Epithelial cell of prostate (primary cell): ENCODE measurements around the gene PPID.
"Not testable (repeated sequence)": the region's sequence is repeated elsewhere in the genome, so short reads cannot be mapped to it uniquely, and the experiment has no call there.

Experiments used
- DNase-seq: peaks from one replicate; pipeline ENCODE4 v3.0.0-alpha.2; 2011; ENCODE audit warnings: low read depth, low spot score
- H3K27ac ChIP-seq: fragments of 450-650 bp; 2 replicates; pipeline ENCODE4 v1.5.1; 2017; ENCODE audit warnings: mild to moderate bottlenecking

PPID gene

DNA sequence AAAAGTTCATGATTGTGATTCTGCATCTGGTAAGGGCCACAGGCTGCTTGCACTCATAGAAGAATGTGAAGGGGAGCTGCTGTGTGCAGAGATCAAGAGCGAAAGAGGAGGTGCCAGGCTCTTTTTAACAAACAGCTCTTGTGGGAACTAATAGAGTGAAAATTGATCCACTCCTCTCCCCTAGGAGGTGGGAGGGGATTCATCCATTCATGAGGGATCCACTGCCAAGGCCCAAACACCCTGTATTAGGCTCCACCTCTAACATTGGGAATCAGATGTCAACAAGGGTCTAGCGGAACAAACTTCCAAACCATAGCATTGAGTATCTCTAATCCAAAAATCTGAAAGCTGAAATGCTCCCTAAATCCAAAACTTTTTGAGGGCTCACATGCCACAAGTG lies 16.4 kb upstream of the PPID start:
- H3K27ac ChIP-seq = no peak overlapping the region
- no peak for DNase-seq

DNA sequence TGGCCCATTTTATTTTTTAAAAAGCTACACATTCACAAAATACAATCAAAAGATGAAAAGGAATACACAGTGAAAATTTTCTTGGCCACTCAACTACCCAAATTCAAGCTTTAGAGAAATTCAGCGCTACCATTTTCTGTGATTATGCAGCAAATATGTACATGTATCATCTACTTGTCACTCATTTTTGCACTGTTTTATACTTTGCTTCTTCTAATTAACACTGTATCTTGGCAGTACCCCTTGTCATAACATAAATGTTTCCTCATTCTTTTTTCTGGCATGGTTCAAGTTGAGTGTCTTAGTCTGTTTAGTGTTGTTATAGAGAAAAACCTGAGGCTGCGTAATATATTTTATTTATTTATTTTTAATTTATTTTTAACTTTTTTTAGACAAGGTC lies 15.7 kb upstream of the PPID start:
- DNase-seq = no peak

DNA sequence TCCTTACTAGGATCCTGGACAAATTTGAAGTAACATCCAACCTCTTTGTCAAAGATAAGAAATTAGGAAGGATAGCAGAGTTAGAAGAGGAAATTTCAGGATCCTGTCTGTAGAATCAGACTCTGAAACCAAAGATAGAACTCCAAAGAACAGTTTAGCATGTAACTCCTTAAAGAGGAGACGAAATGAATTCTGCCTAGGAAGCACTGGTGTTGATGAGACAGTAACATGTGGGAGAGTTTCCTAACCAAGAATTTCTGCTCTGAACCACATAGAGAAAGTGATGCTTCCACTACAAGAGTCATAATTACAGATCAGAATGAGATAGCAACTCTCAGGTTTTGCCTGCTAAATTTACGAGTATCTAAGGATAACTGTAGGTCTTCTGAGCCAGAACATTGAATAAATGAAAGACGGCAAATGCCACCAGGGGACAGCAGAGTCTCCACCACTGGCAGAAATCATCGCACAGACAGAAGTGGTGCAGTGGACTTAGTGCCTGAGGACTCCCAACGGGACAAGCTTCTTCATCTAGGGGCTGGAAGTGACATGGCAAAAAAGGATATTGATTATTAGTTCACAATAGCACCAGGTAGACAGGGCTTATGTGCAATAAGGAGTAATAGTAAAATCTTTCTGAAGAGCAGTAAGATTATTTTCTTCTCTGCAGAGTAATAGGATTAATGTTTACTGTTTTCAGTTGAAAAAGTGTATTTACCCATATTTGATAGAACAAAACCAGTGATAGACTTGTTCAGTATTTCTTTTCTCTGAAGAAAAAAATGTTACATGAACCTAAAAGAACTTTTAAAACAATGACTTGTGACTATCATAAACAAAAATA lies 6.7 kb upstream of the PPID start:
- DNase-seq = no peak
- no peak overlapping the region for H3K27ac ChIP-seq

More for the DNA sequence above, 15.7 kb upstream of the PPID start:
- H3K27ac ChIP-seq = no peak overlapping the region

DNA sequence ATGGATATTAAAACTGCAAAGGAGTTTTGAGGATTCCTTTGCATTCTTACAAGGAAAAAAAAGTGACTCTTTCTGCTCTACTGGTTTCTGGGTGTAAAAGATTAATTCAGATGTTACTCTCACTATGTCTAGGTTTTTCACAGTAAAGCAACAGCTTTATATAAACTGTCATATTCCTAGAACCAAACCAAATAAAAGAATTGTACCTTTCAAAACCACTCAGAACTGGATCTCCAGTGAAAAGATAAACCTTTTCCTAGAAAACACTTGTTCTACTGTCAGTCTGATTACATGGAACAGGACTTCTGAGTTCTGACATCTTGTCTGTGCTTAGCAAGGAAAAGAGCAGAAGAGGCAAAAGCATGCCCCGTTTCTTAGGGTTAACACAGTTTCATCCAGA lies 5.0 kb upstream of the PPID start:
- DNase-seq = no peak
- no peak overlapping the region for H3K27ac ChIP-seq

DNA sequence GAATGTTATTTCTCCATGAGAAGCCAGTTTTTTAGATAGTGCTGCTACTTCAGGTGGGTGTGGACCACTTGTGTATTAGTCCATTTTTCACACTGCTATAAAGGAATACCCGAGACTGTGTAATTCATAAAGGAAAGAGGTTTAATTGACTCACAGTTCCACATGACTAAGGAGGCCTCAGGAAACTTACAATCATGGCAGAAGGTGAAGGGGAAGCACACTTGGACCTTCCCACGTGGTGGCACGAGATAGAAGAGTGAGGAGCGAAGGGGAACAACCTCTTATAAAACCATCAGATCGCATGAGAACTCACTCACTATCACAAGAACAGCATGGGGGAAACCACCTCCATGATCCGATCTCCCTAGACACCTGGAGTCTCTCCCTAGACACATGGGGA lies 3.4 kb upstream of the PPID start:
- H3K27ac ChIP-seq = no peak overlapping the region
- DNase-seq = no peak

DNA sequence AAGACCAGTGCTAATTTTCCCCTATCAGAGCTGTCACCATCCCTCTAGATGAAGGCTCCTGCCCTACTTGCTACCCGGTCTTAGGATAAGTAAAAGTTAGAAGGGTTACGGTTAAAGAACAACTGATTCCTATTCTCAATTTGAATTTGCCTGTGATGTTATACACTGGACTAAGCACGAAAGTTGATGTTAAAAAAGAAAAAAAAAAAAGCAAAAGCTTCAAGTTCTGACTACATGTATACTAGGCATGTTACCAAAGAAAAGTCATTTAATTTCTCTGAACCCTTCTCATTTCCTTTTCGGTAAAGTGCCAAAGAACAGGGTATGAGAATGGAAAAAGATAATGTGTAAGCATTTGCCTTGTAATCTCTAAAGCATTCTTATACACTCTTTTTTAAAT lies 1.4 kb upstream of the PPID start:
- no peak for DNase-seq
- H3K27ac ChIP-seq = no peak overlapping the region

DNA sequence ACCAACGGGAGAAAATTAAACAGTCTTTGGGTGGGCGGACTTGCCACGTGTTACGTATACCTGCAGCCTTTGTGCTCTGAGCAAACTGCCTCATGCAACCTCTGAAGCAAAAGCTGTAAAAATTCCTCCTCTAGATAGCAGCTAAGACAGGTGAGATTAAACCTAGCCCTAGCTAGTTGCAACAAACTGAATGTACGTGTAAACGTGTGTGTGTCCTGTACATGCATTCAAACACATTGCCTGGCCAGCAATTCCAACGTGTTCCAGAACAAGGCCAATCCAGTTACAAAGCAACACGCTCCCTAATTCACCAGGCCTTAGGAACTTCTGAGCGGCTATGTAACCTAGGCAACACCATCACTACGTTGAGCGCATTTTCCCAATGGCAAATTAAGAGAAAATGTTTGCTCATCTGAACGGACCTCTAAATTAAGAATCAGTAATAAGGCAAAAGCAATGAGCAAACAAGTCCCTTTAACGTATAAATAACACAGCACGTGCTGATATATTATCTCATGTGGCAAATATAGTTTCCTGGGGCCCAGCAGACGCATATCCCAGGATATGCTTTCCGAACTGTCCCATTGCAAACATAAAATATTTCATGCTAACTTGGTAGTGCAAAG lies 792 bp downstream of the PPID start:
- no peak for DNase-seq
- peak overlapping the region; percentile 75 for H3K27ac ChIP-seq

DNA sequence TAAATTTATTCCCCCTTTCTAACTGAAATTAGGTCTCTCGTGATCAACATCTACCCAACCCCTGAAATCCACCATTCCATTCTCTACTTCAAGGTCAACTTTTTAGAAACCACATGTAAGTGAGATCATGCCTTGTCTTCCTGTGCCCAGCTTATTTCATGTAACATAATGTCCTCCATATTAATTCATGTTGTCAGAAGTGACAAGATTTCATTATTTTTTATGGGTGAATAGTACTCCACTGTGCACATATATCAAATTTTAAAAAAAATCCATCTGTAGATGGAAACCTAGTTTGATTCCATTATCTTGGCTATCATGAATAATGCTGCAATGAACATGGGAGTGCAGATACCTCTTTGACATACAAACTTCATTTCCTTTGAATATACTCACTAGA lies 1.5 kb downstream of the PPID start:
- H3K27ac ChIP-seq = no peak overlapping the region

DNA sequence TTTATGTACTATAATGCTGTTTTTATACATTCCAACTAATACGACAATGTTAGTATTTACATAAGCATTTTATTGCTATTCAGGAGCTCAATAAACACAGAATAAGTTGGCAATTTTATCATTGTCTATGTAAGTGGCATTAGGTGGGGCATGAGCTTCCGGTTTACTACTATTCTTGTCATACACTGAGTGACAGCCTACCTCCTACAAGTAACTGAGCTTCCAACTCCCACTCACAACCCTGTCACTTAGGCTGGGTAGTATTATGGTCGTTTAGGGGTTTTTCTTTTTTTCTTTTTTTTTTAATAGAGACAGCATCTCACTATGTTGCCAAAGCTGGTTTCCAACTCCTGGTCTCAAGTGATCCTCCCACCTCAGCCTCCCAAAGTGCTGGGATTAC lies 7.4 kb downstream of the PPID start:
- no peak overlapping the region for H3K27ac ChIP-seq
- DNase-seq = no peak

More for the DNA sequence above, 1.5 kb downstream of the PPID start:
- DNase-seq = no peak

DNA sequence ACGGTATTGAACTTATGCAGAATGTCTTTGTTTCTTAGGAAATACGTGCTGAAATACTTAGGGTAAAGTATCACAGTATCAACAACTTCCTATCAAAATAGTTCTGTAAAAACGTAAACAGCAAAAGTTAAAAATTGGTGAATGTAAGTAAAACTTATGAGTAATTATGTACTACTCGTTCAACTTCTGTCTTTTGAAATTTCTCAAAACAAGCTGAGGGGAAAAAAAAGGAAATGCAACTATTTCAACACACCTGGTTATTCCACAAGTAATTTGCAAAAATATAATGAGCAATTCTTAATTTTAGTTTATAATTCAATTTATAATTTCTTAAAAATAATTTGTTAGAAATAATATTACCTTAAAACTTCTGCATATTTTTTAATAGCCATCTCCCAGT lies 8.3 kb downstream of the PPID start:
- H3K27ac ChIP-seq = no peak overlapping the region
- no peak for DNase-seq

DNA sequence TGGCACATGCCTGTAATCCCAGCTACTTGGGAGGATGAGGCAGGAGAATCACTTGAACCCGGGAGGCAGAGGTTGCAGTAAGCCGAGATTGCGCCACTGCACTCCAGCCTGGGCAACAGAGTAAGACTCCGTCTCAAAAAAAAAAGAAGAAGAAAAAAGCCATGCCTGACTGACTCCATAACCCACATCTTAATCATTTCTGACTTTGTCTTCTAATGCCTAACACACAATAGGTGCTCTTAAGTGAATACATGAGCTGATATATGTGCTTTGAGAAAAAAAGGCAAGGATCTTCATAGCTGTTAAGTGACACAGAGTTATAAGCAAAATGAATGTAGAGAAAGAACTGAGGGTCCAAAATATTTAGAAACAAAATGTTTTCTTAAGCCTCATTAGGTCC lies 10.6 kb downstream of the PPID start:
- H3K27ac ChIP-seq, DNase-seq: not testable (repeated sequence)

DNA sequence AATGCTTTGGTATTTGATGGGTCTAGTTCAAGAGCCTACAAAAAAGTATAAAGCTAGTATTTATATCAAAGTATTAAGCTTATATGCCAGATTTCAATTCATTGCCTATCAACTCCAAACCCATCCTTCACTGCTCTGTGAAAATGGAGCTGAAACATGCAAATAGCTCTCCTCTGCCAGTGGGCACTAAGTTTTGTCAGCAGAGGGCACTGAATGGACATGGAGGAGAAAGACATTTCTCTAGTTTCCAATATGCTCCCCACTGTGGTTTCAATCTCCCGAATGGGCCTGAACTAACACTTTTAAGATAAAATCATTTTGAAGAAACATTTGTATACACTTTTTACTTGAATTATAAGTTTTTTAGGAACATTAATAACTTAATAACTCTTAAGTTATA lies 12.4 kb downstream of the PPID start:
- no peak overlapping the region for H3K27ac ChIP-seq
- DNase-seq = no peak

DNA sequence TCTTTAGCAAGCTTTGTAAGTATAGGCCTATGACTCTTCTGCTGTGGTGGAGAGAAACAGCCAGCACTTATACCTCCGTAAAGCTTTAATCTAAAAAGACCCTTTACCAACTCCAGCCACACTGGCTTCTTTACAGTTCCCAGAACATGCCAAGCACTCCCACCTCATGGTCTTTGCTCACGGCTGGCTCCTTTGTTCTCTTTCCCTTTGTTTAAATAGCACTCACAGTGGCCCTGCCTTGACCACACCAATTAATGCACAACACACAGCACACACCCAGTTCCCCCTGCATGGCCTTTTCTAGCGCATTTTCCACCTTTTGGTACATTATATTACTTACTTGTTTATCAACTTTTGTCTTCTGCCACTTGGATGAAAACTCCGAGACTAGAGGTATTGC lies 18.9 kb downstream of the PPID start:
- no peak overlapping the region for H3K27ac ChIP-seq
- DNase-seq = no peak

DNA sequence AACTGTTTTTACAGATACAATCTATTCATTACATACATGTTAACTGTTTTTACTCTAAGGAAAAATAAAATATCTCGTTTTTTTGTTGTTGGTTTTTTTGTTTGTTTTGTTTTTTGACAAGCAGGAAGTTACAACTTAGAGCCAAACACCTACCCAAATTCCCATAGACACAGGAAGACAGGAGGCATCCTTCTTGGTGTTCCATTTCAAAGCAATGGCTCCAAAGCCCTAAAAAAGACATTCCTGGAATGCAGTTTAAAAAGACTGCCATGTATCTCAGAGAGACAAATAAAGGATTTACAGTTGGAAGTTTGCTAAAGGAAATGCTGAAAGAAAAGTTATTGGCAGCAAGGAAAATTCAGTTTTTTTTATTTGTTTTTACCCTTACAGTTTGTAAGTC lies 34.4 kb downstream of the PPID start:
- DNase-seq = no peak
- no peak overlapping the region for H3K27ac ChIP-seq

DNA sequence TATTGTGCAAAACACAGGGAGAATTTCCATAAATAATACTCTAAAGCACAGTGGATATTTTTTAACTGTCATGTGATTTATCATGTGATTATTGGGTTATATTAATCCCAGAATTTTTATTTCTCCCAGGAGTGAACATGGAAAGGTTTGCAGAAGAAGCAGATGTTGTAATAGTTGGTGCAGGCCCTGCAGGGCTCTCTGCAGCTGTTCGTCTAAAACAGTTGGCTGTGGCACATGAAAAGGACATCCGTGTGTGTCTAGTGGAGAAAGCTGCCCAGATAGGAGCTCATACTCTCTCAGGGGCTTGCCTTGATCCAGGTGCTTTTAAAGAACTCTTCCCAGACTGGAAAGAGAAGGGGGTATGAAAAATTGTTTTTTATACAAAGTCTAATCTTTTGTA lies 41.1 kb downstream of the PPID start:
- no peak overlapping the region for H3K27ac ChIP-seq
- no peak for DNase-seq

DNA sequence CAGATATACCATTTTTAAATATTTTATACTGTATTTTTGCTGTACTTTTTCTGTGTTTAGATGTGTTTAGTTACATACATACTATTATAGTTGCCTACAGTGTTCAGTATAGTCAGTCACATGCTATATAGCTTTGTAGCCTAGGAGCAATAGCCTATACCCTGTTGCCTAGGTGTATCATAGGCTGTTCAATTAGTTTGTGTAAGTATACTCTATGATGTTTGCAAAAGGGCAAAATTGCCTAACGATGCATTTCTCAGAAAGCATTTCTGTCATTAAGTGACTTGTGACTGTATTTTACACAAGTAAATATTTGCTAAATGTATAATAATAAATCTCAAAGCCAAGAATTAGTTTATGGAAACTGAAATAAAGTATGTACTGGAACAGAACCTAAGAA lies 41.6 kb downstream of the PPID start:
- no peak overlapping the region for H3K27ac ChIP-seq
- no peak for DNase-seq

DNA sequence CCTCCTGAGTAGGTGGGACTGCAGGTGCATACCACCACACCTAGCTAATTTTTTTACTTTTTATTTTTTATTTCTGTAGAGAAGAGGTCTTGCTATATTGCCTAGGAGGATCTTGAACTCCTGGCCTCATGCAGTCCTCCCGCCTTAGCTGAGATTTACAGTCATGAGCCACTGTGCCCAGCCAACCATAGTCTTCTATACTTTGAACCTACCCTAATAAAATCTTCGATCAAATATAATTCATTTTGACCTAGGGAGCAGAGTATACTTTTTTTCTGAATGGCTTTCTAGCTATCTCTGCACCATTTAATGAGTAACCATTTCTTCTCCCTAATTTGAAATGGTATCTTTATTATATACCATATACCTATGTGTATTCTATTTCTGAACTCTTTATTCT lies 44.4 kb downstream of the PPID start:
- no peak for DNase-seq

DNA sequence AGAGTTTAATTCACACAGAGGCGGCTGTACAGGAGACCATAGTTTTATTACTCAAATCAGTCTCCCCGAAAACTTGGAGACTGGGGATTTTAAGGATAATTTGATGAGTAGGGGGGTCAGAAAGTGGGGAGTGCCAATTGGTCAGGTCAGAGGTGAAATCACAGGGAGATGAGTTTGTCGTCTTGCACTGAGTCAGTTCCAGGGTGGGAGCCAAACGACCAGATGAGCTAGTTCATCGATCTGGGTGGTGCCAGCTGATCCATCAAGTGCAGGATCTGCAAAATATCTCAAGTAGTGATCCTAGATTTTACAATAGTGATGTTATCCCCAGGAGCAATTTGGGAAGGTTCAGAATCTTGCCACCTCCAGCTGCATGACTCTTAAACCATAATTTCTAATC lies 47.1 kb downstream of the PPID start:
- H3K27ac ChIP-seq = no peak overlapping the region
- DNase-seq = no peak

More for the DNA sequence above, 44.4 kb downstream of the PPID start:
- H3K27ac ChIP-seq = no peak overlapping the region

DNA sequence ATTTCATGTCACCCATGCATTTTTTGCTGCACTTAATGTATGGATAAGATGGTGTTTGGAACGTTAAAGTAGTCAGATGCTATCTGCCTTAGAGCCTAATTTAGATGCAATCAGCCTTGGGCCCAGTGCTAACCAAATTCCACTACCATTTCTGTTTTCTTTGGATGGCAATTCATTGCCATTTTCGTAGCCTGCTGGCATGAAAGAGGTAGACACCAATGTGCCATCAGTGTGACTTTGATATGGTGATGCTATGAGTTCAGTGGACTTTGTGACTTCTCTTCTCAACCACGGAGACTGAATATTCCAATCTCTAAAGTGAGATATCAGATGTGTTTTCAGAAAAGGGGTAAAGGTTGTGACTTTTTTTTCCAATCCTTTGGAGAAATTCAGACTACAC lies 49.6 kb downstream of the PPID start:
- no peak overlapping the region for H3K27ac ChIP-seq
- DNase-seq = no peak

DNA sequence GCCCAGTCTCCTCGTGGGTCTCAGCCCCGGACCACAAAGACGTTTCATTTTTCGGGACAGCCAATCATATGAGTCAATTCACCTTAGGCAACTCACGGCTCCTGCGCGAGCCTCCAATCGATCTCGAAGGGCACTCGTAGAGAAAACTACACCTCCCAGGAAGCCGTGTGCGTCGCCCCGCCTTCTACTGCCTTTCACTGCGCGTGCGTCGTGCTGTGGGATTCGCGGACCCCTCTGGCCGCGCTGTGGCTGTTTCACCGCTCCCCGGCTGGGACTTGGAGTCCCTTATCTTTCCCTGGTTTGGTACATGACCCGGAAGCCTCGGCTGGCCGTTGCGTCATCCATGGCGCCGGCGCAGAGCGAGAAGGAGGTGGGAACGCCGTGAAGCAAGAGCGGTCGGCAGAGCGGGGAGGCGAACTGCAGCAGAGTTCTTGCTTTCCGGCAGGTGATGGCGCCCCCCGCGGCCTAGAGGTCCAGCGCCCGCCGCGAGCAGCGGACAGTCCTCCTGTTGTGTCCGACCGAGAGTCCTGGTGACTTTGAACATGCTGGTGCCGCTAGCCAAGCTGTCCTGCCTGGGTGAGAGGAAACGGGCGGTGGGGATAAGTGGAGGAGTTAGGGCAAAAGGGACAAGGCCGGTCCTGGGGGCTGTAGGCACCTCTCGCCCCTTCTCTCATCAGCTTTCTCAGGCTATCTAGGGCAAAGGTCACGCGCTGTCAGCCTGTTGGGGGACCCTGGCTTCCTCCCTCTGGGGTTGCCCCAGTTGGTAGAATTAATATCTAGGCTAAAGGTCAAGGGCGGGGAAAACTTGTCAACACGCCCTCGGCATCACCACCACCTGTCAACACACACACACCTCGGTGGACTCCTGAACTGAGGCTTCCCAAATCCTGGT lies 51.0 kb downstream of the PPID start, which contains the start of gene ETFDH:
TSS of gene ETFDH (plus strand) at position 382 of the 892 bp plus-strand sequence. CDS start at position 543, 161 bp downstream.
- peak; percentile 95 for DNase-seq
- H3K27ac ChIP-seq = peak within 1 kb of the TSS; percentile 90

DNA sequence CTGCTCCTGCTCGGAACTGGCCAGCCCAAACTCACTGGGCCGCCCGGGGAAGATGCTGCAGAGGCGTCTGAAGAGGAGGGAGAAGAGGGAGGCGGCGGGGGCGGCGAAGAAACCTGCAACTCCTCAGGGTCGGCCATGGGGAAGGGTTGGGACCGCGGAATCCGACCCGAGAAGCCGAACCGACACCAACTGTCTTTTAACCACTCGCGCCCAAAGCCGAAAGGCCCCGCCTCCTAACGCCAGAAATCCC lies 51.6 kb downstream of the PPID start, which contains the start of gene C4orf46:
TSS of gene C4orf46 (minus strand) at position 223 of the 250 bp plus-strand sequence. CDS start at position 137, 86 bp downstream.
- no peak for DNase-seq
- peak within 1 kb of the TSS; percentile 90 for H3K27ac ChIP-seq
